HS-27A (cell line): ENCODE measurements around the gene RAD51B.
A peak's percentile ranks its signal among the peaks of the same experiment; 100 is the strongest.

Source experiments
- DNase-seq: peaks from one replicate; pipeline ENCODE4 v3.0.0-alpha.2; 2012; ENCODE audit warnings: low read depth, missing footprints

The RAD51B gene

DNA sequence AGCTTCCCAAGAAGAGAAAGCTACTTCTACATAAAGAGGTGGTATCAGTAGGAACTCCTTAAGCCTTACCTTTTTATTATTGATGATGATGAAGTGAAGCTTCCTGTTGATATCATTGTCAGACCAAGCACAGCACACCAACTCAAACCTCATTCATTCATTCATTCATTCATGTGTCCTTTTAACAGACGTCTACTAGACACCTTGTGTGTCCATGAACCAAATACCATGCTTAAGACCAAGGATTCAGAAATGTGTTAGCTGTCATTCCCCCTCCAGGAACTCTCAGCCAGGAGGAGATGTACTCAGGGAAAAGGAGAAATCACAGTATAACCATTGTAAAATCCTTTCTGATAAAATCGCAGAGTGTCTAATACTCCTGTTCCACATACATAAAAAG, 778.5 kb downstream of the RAD51B start:
- no peak for DNase-seq

DNA sequence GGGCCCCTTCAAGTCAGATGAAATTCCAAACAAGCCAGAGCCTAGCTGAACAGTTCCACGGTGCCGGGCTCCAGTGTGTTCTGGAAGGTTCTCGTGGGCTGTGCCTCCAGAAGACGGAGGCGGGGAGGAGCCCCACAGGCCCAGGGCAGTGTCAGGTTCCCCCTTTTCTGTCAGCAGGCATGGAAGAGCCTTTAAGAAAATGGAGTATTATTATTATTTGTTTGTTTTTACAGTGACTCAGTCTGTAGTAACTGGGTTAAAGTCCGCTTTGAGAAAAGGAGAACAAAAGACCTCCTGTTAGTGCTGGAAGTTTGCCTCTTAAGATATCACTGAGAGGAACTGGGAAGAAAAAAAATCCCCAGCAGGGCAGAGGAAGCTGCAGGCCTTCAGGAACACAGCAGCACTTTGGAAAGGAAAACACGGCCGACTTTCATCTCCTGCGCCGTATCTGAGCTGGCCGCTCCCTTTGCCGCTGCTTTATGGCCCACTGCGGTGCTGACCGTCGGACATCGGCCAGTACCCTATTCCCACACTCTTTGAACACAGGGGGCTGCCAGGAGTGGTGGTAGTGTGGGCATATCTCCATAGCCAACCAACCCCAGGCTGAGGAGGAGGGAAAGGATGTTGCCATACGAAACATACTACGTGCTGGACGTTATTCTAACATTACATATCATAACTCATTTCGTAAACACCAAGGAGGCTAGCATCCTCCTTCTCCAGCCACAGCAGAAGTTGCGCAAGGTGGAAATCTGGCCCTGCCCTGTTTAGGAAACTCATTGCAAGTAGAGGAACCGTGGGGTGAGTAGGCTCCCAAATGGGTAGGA, 779.3 kb downstream of the RAD51B start:
- DNase-seq: no peak

DNA sequence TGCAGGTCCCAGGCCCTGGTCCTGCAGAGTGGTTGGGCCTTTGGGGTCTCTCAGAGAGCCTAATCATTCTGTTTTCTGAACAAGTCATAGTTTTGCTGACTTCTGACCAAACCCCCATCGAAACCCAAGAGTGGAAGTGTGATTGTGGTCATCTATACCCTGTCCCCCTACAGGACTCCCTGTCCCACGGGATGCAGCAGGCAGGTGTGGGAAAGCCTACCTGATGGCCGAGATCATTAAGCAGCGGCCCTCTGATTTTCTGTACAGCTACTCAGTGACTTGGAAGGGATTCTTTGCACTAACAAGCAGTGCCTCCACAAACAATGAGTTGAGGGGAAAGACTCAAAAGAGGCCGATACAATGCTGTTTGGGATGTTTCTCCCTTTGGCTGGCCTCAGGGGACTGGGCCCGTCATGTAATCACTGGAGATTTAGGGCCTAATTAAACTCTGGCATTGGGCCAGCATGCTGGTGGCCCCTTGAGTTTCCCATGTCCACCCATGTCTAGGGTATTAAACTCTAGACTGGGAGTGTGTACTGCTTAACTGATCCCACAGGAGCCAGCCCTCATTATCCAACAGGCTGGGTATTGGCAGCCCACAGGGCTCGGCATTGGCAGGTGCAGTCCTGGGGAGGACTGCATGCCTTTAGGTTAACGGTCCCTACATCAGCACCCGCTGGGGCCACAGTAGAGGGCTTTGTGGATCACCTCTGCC, 780.5 kb downstream of the RAD51B start:
- no peak for DNase-seq

DNA sequence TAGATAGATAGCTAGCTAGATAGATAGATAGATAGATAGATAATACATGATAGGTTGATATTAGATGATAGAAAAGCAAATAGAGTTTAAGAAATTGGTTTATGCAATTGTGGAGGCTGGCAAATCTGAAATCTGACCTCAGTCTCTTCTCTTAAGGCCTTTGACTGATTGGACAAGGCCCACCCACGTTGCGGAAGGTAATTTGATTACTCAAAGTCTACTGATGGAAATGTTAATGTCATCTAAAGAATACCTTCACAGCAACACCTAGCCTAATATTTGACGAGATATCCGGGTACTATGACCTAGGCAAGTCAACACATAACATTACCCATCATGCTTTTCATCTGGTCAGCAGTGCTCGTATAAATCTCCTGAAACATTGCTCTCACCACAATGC, 782.9 kb downstream of the RAD51B start:
- no peak for DNase-seq

DNA sequence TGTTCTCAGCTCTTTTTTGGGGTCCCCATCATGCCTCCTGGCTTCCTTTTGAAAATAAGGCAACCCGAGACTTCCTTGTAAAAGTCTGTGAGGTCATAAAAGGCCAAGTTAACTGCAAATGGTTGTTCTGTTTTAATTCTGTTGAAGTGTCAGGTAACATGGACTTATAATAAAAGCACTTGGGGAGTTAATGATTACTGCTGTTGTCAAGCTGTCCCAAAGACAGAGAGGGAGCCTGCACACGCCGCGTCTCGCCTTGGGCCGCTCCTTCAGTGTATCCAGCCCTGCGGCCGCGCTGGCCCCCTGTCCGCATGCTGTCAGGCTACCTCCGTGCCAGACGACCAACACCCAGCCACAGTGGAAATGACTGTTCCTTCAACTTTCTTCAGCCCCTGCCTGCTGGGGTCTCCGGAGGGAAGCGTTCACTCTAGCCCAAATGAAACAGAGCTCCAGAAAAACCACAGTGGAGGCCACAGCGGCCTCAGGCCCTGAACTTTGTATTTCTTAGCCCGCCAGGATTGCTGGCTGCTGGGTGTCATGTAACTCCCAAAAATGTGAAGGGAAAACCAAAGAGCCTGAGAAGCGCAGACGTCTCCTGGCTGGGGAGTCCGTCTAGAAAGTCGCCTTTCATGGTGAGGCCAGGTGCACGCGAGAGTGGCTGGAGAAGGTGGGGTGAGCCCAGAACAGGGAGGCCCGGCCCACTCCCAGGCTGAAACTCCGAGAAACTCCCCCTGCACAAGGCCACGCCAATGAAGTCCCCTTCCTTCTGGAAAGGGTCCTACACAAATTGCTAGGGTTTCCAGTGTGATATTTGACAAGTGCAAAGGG, 784.2 kb downstream of the RAD51B start:
- no peak for DNase-seq

DNA sequence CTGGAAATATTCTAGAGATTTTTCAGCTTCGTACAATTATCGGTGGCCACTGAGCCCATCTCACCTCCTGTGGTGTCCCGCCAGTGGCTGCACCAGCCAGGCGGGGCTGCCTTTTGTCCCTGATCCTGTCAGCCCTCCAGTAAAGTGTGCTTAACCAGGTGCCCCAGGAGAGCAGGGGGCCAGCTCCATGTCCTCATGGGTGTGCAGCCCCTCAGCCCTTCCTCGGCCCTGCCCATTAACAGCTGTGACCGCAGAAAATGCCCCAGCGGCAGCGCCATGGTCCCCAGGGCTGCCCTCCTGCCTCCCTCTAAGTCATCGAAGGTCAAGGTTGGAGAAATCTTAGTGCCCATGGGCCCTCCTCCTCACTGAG, 784.8 kb downstream of the RAD51B start:
- DNase-seq: no peak

DNA sequence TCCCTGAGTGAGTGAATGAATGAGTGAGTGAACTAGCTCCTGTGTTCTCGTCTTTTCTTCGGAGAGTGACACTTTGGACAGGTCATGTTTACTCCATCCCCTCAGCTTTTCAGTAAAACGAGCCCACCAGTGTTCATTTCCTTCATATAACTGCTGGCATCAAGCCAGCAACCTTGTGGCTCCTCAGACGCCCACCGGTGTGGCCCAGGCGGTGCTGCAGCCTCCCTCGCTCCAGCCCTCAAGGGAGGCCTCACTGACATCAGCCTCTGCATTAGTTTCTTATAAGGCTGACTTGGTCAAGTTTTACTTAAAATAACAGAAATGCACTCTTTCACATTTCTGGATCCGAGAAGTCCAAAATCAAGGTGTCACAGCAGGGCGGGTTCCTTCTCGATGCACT, 785.2 kb downstream of the RAD51B start:
- no peak for DNase-seq

DNA sequence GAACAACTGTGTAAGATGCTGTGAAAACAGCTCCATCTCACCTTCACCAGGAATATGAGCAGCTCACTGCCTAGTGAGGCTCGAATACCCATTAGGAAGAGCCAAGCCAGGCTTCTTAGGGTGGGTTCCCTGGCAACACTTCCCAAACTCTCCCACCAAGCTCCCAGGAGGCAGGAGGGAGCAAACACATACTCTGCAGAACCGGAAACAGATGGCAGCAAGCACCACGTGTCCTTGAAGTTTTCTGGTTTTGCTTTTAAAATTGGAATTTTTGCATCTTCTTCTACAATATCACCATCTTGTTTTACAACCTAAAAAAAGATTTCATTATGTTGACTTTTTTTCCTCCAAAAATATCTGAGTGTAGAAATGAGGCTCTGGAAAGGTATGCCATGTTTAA, 786.6 kb downstream of the RAD51B start:
- no peak for DNase-seq

DNA sequence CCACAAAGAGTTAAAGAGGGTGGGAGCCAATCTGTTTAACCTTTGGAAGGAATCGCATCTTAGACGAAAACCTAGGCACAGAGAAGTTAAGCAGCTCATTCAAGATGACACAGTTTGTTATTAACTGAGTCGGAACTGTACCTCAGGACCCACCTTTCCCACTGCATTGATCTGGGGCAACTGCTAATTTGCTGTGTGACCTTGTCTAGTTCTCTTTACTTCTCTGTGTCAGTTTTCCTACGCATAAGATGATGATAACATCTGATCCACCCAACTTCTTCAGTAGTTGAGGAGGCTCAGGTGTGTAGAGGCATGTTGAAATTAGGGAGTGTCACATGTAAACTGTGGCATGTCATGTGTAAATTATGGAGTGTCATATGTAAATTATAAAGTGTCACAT, 787.1 kb downstream of the RAD51B start:
- DNase-seq: no peak

DNA sequence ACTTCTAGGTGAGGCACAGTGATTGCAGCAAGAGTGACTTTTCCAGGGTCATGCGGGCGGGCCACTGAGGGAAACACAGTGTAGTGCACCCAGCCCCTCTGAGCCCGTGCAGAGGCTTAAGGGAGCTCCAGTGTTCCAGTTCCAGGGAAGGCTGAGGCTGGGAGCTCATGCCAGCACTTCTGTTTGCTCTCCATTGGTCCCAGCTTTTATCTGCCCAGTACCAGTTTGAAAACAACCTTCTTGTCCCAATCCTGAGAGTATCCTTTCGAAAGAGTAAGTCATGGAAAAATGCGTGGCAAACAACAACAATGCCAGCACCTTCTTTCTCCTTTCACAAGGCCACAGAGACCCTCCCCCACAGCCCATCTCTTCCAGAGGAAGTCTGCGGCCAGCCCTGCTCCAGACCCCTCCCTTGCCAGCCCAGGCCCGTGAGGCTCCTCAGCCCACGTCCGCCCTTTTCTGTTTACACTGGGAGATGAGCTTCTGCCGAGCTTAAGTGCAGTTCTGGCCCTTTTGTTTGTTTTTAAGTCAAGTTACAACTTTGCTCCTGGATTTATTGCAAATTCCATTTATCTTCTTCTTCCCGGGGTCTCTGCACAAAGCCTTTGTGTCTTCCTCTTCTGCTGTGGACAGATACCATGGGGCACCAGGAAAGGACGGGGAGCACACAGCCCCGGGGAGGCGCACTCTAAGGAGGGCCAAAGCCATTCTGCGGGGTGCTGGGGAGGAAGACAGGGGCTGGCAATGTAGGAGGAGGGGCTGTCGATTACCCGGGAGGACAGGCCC, 787.7 kb downstream of the RAD51B start:
- DNase-seq: no peak

DNA sequence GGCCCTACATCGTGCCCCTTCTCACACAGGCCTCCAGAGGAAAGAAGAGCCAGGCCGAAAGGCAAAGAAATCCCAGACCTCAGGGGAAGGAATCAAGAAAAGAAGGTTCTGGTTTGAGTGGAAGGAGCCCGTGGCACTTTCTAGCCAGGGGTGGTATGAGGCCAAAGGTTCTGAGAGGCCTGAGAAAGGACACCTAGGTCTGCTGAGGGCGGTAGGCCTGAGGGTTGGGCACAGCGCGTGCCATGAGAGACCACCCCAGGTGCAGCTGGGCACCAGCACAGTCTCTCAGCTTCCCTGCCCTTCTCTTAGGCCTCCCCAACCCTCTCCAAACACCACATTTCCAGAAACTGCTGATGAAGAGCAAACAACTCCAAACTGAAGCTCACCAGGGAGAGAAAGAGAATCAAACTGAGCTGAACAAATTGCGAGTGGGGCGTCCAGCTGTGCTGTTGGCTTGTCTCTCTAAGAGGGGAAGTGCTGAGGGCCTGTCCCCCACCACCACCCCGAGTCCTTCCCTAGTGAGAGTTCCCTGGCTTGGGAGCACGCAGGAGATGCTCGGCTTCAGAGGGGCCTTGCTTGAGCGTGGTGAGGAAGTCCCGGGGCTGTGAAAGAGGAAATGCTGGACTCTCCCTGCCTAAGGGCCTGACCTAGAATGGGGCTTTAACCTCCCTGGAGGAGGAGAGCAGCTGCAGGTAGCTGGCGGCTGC, 788.4 kb downstream of the RAD51B start:
- no peak for DNase-seq

DNA sequence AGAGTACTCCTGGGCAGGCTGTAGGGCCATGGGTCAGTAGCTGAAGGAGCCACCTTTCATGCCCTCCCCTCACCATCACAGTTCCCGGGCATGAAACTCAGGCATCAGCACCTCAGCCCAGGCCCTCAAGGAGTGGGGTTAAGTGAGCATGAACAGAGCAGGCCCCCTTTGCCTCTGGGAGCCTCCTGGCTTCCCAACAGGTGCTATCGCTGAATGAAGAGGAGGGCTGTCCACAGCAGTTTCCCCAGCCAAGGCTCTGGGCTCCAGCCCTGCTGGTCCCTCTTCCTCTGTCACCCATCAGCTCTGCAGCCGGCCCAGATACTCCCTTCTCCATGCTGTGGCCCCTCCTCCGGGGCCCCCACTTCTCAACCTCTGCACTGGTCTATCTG, 789.0 kb downstream of the RAD51B start:
- DNase-seq: no peak

DNA sequence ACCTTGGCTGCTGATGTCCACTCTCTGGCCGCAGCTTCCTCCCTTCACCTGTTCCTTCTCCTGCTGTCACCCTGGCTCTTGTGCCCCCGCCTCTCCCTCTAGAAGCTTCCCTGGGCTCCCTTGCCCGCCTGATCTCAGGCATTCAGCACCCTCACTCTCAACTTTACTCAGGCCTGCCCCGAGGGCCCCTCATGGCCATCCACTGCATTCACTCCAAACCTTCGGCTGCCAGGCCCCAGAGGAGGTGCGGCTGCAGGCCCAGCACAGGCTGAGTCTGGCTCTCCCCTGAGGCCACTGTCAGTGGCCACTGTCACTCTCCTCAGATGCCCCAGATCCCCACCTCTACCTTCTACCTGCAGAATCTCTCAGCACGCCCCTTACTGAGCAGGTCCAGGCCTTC, 789.4 kb downstream of the RAD51B start:
- no peak for DNase-seq

DNA sequence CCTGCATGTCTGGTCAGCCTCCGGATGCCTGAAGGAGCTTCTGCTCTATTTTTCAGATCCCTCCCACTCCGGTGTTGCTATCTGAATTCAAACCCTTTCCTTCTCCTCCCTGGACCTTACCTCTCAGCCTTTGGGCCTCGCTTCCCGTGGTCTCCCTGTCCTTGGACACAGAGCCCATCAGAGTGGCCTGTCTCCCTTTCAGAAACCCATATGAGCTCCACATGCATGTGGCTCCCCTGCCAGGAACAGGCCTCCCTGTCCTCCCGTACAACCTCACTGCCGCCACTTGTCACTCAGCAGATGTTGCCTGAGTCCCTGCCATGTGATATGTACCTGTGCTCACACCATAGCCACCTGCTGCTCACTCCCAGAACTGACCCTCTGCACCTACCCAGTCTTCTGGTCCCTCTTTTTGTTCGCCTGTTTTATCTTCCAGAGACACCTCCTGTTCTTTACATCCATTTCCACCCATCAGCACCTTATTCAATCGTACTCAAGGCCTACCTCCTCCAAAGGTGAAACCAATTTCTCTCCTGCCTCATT, 790.7 kb downstream of the RAD51B start:
- no peak for DNase-seq

DNA sequence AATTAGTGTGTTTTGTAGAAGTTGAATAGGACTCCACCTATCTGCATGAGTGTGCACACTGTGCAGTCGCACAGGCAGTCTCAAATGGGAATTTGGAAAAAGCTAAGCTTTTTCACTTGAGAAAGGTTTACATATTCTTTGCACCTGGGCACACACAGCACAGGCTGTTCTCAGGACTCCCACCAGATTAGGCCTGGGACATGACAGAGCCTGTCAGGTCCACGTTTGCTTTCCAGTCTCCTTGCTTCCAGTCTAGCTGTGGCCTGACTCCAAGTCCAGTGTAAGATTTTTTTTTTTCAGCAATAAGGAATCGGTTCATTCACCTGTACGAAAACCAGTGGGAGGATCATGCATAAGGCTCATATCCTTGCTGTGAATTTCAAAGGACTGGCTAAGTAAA, 792.0 kb downstream of the RAD51B start:
- DNase-seq: no peak

DNA sequence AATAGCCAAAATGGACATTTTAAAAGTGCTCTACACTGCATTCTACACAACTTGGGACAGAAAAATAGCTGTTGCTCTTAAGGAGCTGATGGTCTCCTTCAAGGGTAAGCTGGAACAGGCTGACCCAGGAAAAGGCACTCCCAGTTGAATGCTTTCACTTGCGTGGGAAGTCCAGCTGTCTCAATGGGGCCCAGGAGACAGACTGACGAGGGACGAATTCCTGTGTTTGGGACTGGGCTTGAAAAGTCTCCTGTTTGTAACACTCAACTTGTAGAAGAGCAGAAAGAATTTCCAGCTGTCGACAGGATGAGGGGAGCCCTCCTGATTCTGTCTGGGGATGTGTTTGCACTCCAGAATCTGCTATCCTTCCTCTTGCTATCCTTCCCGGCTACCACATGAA, 792.5 kb downstream of the RAD51B start:
- DNase-seq: no peak

DNA sequence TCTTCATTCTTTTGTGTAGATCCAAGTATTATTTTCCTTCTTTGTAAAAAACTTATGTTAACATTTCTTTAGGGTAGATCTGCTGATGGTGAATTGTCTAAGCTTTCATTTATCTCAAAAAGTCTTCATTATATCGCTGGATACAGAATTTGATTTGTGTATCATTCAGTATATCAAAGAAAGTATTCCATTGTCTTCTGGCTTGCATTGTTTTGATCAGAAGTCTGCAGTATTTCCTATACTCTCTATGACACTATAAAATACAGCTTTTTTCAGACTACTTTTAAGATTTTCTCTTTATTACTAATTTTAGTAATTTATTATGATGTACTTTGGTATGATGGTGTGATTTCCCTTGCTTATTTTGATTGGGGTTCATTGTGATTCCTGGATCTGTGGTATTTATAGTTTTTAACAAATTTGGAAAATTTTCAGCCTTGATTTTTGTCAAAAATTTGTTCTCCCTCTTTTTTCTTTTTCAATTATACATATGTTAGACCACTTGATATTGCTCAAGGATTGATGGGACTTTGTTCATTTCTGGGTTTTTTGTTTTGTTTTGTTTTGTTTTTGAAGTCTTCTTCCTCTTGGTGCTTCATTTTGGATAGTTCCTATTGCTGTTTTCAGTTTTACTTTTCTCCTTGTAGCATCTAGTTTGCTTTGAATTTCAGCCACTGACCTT, 796.8 kb downstream of the RAD51B start:
- DNase-seq: no peak

DNA sequence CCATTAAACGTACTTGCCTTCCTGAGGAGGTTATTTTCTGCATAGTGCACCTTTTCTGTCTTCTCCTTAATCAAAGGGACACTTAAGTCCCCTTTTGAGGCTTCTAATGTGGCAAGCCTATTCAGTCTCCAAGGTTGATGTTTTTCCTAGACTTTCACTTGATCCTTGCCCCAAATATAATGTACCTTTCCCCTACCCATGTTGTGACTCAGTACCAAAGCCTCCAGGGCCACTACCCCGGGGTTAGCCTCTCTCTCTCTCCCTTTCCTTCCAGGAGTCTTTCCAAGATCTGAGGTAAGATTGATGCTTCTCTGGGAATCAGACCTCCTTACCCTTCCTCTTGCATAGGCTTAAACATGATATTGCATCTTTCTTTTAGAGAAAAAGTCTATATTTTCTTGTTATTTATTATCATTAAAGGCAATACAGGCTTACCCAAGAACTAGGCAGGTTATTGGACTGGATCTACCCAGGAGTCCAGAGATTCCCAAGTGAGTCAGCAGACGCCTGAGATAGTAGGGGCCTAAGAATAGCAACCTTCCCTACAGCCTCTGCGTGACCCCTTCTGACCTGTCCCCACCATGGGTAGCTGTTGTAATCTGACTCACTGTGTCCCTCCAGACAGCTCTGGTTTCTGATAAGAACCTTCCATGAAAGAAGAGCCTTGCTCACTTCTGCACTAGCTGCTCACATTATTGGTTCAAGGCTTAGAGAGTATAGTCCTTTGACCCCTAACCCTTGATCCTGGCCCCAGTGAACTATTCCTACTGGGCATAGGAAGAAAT, 800.4 kb downstream of the RAD51B start:
- peak; percentile 30 for DNase-seq
